ENCODE data around the gene ZNHIT1.
"Not testable (repeated sequence)": the region's sequence is repeated elsewhere in the genome, so short reads cannot be mapped to it uniquely, and the experiment has no call there.

The ZNHIT1 gene

GRCh38 chr7:101243646-101244374 is 25.8 kb downstream of the ZNHIT1 start:
- DNase-seq, result no peak

GRCh38 chr7:101244375-101245146 is 26.6 kb downstream of the ZNHIT1 start, which contains the start of gene FIS1:
FIS1 (minus strand) TSS chr7:101245081; CDS start chr7:101245004, 77 bp downstream.
- peak; percentile 91 for DNase-seq

- DNase-seq, result no peak
These were observed 27.2 kb downstream of the ZNHIT1 start for GRCh38 chr7:101245147-101245668.

- DNase-seq, result no peak
These were observed 30.3 kb downstream of the ZNHIT1 start for GRCh38 chr7:101248276-101248675.

GRCh38 chr7:101250324-101250723 is 32.4 kb downstream of the ZNHIT1 start:
- no peak for DNase-seq

GRCh38 chr7:101251871-101252659 is 34.1 kb downstream of the ZNHIT1 start:
- peak; percentile 97 for DNase-seq

GRCh38 chr7:101253199-101253598 is 35.2 kb downstream of the ZNHIT1 start:
- DNase-seq, result not testable (repeated sequence)

- DNase-seq, result no peak
These were observed 37.8 kb downstream of the ZNHIT1 start for GRCh38 chr7:101255796-101256195.

- DNase-seq, result peak; percentile 52
These were observed 40.3 kb downstream of the ZNHIT1 start for GRCh38 chr7:101258243-101258731.

GRCh38 chr7:101264102-101264706 is 46.2 kb downstream of the ZNHIT1 start:
- DNase-seq, result peak; percentile 55

- DNase-seq, result no peak
These were observed 47.9 kb downstream of the ZNHIT1 start for GRCh38 chr7:101265622-101266516.

- no peak for DNase-seq
These were observed 51.7 kb downstream of the ZNHIT1 start for GRCh38 chr7:101269664-101270063.

- DNase-seq, result no peak
These were observed 53.1 kb downstream of the ZNHIT1 start for GRCh38 chr7:101271021-101271420.

GRCh38 chr7:101273206-101273605 is 55.2 kb downstream of the ZNHIT1 start:
- DNase-seq, result no peak

All from NCI-H226 (cell line).